Rectal smooth muscle tissue (tissue), 1 donor: ENCODE measurements around the gene KLRF1.
A peak's percentile ranks its signal among the peaks of the same experiment; 100 is the strongest.
"Not testable (repeated sequence)": the region's sequence is repeated elsewhere in the genome, so short reads cannot be mapped to it uniquely, and the experiment has no call there.

Source experiments
- H3K27ac ChIP-seq: one replicate; pipeline ENCODE4 v1.7.0; 2013; ENCODE audit warnings: low read depth, low read length, inconsistent platforms
- H3K27me3 ChIP-seq: one replicate; pipeline ENCODE4 v1.7.0; 2013; ENCODE audit warnings: low read length; ENCODE audit not compliant: control insufficient read depth, insufficient read depth
- H3K36me3 ChIP-seq: one replicate; pipeline ENCODE4 v1.7.0; 2013; ENCODE audit warnings: low read length; ENCODE audit not compliant: control insufficient read depth, insufficient read depth
- H3K4me1 ChIP-seq: one replicate; pipeline ENCODE4 v1.7.0; 2013; ENCODE audit warnings: low read length; ENCODE audit not compliant: control insufficient read depth, insufficient read depth
- H3K4me3 ChIP-seq: one replicate; pipeline ENCODE4 v1.7.0; 2013; ENCODE audit warnings: low read length
- H3K9ac ChIP-seq: one replicate; pipeline ENCODE4 v1.7.0; 2013; ENCODE audit warnings: low read length

Gene KLRF1

GRCh38 chr12:9864913-9865675 lies 37.8 kb downstream of the KLRF1 start:
- H3K27ac ChIP-seq: no peak overlapping the region
- H3K27me3 ChIP-seq: no peaks in the 10 kb centered on the region
- no peaks in the 10 kb centered on the region for H3K36me3 ChIP-seq
- H3K4me3 ChIP-seq: peak overlapping the region; percentile 41
- no peaks in the 10 kb centered on the region for H3K4me1 ChIP-seq
- no peak overlapping the region for H3K9ac ChIP-seq

DNA sequence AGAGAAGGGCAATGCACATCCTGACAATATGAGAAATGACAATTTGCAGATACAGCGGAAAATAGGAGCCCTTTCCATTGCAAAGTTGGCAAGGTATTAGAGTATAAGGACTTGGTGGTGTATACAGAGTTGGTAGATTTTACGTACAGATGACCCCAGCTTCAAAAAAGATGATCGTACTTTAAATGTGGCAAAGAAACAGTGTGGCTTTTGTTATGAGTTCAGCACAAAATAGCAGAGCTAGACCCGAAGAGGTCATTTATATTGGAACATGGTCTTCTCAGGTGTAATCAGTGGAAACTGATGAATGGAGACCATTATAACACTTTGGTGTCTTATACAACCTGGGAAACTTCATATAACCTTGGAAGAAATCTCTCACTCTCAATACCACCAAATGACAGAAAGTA lies 39.6 kb downstream of the KLRF1 start:
- Histone ChIP-seq H3K9ac (no peak overlapping the region), H3K27ac (peak overlapping the region; percentile 24), H3K4me3 (peak overlapping the region; percentile 51), H3K27me3 (no peaks in the 10 kb centered on the region), H3K4me1 (no peaks in the 10 kb centered on the region), H3K36me3 (no peaks in the 10 kb centered on the region)

GRCh38 chr12:9867531-9867930 lies 40.2 kb downstream of the KLRF1 start:
- Histone ChIP-seq H3K27ac (no peak overlapping the region), H3K4me3 (no peak overlapping the region), H3K36me3 (no peaks in the 10 kb centered on the region), H3K27me3 (no peaks in the 10 kb centered on the region), H3K4me1 (no peaks in the 10 kb centered on the region), H3K9ac (no peak overlapping the region)

- Histone ChIP-seq H3K9ac (no peak overlapping the region), H3K4me3 (peak overlapping the region; percentile 63), H3K27ac (peak overlapping the region; percentile 40), H3K27me3 (no peaks in the 10 kb centered on the region), H3K4me1 (no peaks in the 10 kb centered on the region), H3K36me3 (no peaks in the 10 kb centered on the region)
These were observed 41.1 kb downstream of the KLRF1 start for GRCh38 chr12:9868311-9868801.

DNA sequence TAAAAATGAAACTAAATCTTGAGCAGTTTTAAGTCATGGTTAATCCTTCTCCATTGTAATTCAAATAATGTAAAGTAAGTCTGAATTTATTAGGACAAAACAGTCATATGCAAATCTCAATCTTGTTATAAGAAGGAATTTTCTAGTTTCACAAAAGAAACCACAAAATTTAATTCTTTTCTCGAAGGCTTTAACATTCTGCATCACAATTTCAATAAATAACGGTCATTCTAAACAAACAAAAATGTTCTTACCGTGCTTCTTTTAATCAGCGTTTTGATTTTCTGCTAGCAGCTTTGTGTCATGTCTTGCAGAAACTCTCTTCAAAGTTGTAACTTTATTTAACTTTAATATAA lies 41.6 kb downstream of the KLRF1 start:
- no peaks in the 10 kb centered on the region for H3K36me3 ChIP-seq
- H3K9ac ChIP-seq: no peak overlapping the region
- H3K4me3 ChIP-seq: peak overlapping the region; percentile 63
- H3K27me3 ChIP-seq: no peaks in the 10 kb centered on the region
- H3K4me1 ChIP-seq: no peaks in the 10 kb centered on the region
- no peak overlapping the region for H3K27ac ChIP-seq

DNA sequence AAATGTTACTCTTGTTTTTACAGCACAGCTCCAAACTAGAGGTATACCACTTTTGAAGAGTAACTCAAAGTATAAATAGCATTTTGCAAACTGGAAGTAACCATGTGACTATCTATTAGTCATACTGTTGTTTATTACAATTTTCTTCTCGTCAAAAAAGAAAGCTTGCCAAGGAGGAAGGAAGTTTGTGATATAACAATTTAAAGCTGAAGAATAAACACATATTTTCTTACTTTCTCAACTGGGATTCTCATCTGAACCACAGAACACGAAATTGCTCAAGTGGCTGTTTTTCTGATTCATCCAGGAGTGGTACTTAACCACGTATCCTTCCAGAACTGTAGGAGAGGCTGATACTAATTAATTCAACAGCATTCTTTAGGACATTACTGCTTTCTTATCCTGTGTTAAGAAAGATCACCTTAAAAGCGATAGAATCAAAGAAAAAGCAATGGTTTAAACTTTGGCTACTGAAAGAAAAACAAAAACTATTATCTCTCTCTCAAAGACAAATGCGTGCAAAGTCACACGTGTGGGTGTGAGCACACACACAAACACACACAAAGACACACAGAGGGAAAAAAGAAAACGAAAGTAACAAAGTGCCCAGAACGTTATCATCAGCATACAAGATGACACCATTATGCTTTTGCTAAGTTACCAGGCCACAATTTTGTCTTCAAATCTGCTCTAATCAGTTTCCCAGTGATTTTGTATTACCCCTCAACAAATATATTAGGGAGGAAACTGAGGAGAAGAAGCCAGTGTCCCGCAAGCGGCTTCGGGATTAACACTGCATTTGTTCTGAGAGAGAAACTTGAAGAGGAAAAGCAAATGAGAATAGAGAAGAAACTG lies 42.3 kb downstream of the KLRF1 start, which contains the start of gene CLEC2B:
TSS of gene CLEC2B (minus strand) at position 48 of the 855 bp plus-strand sequence.
- Histone ChIP-seq H3K9ac (peak within 1 kb of the TSS; percentile 62), H3K4me1 (no peaks in the 10 kb centered on the region), H3K4me3 (peak within 1 kb of the TSS; percentile 63), H3K36me3 (no peaks in the 10 kb centered on the region), H3K27me3 (no peaks in the 10 kb centered on the region), H3K27ac (peak within 1 kb of the TSS; percentile 68)

DNA sequence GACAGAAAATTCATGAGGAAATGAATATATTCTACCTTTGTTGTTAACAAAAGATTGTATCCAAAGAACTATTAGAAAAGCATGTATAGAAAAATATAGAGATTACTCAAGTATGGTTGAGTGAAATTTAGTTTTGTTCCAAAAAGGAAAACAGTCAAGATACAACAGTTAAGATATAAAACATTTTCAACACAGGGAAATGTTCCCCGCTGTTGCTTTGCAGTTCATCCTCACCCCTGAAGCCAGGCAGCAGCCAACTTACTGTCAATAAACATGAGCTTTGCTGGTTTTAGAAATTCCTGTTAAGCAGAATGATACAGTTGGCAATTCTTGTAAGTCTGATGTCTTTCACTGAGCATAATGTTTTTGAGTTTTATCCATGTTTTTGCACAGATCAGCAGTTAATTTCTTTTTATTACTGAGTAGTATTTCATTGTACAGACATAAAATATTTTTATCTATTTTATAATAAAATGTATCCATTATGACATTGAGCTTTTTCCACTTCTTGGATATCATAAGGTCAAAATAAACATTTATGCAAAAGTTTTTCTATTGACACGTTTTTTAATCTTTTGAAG lies 43.1 kb downstream of the KLRF1 start:
- no peaks in the 10 kb centered on the region for H3K4me1 ChIP-seq
- no peak overlapping the region for H3K9ac ChIP-seq
- H3K27ac ChIP-seq: peak overlapping the region; percentile 68
- no peaks in the 10 kb centered on the region for H3K27me3 ChIP-seq
- peak overlapping the region; percentile 63 for H3K4me3 ChIP-seq
- H3K36me3 ChIP-seq: no peaks in the 10 kb centered on the region

DNA sequence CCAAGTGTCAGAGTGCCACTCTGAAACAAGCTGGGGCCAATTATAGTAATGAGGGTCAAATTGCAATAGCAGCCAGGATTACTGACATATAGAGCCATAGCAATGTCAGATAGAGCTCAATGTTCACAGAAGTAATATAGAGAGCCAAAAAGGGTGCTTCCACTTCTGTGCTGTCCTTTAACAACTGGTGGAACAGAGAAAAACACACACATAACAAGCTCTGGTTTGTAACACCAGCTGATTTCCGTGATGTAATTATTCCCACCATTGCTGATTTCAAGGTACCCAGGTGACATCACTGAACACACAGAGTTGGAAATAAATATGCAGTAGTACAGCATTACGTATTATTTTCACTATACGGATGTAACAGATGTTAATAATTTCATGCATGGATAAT lies 44.9 kb downstream of the KLRF1 start:
- H3K4me1 ChIP-seq: no peaks in the 10 kb centered on the region
- H3K27me3 ChIP-seq: no peaks in the 10 kb centered on the region
- H3K4me3 ChIP-seq: no peak overlapping the region
- H3K9ac ChIP-seq: no peak overlapping the region
- no peaks in the 10 kb centered on the region for H3K36me3 ChIP-seq
- H3K27ac ChIP-seq: no peak overlapping the region

DNA sequence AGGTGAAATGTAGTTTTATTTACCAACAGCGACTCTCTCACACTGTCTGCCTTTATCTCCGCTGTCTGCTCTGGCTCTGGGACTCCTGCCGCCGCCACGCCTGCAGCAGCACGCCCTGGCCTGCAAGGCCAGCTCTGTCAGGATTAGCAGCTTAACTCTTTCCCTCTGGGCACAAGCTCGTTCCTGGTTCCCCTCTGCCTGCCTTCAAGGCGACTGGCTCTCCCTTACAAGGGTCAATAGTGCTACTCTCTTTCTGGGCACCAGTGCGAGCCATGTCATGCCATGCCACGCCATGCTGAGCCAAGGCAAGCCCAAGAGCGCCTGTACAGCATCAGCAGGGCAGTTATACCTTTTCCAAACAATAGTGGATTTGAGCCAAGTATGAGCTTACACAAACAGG lies 45.5 kb downstream of the KLRF1 start:
- H3K4me3 ChIP-seq: no peak overlapping the region
- no peak overlapping the region for H3K9ac ChIP-seq
- H3K27me3 ChIP-seq: no peaks in the 10 kb centered on the region
- H3K4me1 ChIP-seq: no peaks in the 10 kb centered on the region
- H3K36me3 ChIP-seq: no peaks in the 10 kb centered on the region
- no peak overlapping the region for H3K27ac ChIP-seq

- not testable (repeated sequence) for H3K4me3 ChIP-seq
These were observed 48.8 kb downstream of the KLRF1 start for GRCh38 chr12:9876120-9876519.

DNA sequence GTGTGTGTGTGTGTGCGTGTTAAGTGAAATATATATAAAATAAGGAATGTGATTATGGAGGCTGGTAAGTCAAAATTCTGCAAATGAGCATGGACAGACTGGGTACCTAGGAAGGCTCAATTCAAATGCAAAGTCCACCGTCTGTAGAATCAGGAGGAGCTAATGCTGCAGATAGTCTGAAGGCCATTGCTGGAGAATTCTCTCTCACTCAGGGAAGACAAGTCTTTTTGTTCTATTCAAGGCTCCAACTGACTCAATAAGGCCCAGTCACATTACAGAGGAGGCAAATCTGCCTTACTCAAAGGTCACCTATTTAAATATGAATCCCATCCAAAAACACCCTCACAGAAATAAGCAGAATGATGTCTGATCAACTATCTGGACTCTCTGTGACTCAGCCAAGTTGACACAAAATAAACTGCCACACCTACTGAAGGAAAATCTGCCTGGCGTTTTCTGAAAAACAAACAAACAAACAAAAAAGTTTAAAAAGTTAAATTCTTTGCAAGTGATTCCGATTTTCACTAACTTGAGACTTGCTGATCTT lies 53.3 kb downstream of the KLRF1 start:
- Histone ChIP-seq H3K4me3 (no peak overlapping the region), H3K27ac (no peak overlapping the region), H3K27me3 (no peaks in the 10 kb centered on the region), H3K9ac (no peak overlapping the region), H3K4me1 (no peaks in the 10 kb centered on the region), H3K36me3 (no peaks in the 10 kb centered on the region)

More at GRCh38 chr12:9876120-9876519, 48.8 kb downstream of the KLRF1 start:
- not testable (repeated sequence) for H3K4me1 ChIP-seq, H3K9ac ChIP-seq, H3K27me3 ChIP-seq, H3K36me3 ChIP-seq, H3K27ac ChIP-seq

- H3K27ac ChIP-seq: no peak within 1 kb of the TSS
- H3K4me3 ChIP-seq: no peak within 1 kb of the TSS
- no peaks in the 10 kb centered on the region for H3K27me3 ChIP-seq
- H3K9ac ChIP-seq: no peak within 1 kb of the TSS
- no peaks in the 10 kb centered on the region for H3K36me3 ChIP-seq
- no peaks in the 10 kb centered on the region for H3K4me1 ChIP-seq
These were observed 54.0 kb downstream of the KLRF1 start, which contains the start of gene KLRF2 for GRCh38 chr12:9881246-9881645. Gene KLRF2 (plus strand): TSS chr12:9881489. CDS start chr12:9881596, 107 bp downstream.
